GM12892 (cell line): ENCODE measurements around the gene WDR89.

Experiments
- POLR2A ChIP-seq: IDR thresholded peaks from 2 replicates; pipeline ENCODE4 v1.6.1; 2011; ENCODE audit warnings: low read depth, low read length, control low read depth
- POLR2AphosphoS5 ChIP-seq: IDR thresholded peaks from 2 replicates; pipeline ENCODE4 v1.6.1; 2011; ENCODE audit warnings: low read depth, low read length, control low read depth
- TAF1 ChIP-seq: IDR thresholded peaks from 2 replicates; pipeline ENCODE4 v1.6.1; 2011; ENCODE audit warnings: low read depth, mild to moderate bottlenecking, control low read depth, low read length, borderline replicate concordance

- TF ChIP-seq POLR2A (no peak), POLR2AphosphoS5 (no peak), TAF1 (no peak)
Measured at GRCh38 chr14:63672417-63673180, 30.9 kb upstream of the WDR89 start.
